ENCODE measurements around the gene SPACA5B. TPM values are rescaled to one million over a fixed set of nuclear protein-coding genes. Genes with fewer than 3 reads are reported as not detected.
"Not testable (repeated sequence)": the region's sequence is repeated elsewhere in the genome, so short reads cannot be mapped to it uniquely, and the experiment has no call there.

Gene SPACA5B
- total RNA-seq (ENCODE audit: low replicate concordance), result not detected in 2 replicates

DNA sequence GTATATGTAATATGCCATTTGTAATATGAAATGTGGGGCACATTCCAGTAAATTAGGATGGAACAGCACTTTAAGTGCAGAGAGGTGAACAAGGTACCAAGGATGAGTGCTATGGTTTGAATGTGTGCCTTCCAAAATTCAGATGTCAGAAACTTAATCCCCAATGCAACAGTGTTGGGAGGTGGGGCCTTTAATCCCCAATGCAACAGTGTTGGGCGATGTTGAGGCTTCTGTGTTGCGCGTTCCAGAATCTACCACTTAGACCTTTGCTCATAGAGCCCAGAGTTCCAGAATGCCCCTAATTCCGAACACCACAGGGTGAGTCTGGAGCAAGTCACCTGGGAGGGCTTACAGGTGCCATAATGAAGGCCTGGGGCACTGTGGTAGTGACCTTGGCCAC, at the start of gene SPACA5B:
Gene SPACA5B (plus strand): TSS at position 301 of the 400 bp plus-strand sequence. CDS start 62 bp downstream, at position 363.
- not testable (repeated sequence) for DNase-seq (ENCODE audit: low read depth); H3K4me3 ChIP-seq (ENCODE audit: low read depth, low read length)

DNA sequence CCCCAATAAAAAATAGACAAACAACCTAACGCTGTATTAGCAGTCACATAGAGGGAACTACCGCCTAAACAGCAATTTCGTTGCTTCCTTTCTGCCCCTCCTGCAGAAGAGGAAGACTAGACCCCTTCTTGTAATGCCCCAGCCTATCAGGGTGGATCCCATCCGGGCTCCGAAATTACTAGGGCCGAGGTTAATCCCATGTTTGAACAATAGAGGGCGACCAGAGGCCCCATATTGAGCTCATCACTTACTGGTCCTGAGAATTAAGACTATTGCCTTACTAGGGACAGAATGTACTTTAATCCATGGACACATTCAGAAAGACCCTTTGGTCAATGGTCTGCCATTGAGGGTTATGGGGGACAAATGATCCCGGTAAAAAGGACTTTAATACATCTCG, 47.2 kb upstream of the SPACA5B start:
- peak; percentile 56 for DNase-seq (ENCODE audit: low read depth)

DNA sequence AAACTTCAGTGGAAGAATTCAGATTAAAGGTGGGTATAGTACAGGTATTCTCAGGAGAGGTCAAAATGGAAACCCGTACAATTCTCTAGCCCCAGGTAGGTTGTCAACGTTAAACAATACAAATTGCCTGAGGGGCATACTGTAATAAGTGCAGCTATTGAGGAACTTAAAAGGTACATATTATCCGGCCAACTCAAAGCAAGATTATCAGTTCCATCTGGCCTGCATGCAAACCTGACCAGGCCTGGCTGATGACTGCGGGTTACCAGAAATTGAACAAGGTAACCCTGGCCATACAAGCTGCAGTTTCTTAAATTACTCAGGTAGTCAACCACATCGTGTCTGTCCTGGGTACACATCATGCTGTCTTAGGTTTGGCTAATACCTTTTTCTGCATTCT, 46.7 kb upstream of the SPACA5B start:
- H3K4me3 ChIP-seq (ENCODE audit: low read depth, low read length), result no peak overlapping the region
- TF ChIP-seq, protein P1, sequence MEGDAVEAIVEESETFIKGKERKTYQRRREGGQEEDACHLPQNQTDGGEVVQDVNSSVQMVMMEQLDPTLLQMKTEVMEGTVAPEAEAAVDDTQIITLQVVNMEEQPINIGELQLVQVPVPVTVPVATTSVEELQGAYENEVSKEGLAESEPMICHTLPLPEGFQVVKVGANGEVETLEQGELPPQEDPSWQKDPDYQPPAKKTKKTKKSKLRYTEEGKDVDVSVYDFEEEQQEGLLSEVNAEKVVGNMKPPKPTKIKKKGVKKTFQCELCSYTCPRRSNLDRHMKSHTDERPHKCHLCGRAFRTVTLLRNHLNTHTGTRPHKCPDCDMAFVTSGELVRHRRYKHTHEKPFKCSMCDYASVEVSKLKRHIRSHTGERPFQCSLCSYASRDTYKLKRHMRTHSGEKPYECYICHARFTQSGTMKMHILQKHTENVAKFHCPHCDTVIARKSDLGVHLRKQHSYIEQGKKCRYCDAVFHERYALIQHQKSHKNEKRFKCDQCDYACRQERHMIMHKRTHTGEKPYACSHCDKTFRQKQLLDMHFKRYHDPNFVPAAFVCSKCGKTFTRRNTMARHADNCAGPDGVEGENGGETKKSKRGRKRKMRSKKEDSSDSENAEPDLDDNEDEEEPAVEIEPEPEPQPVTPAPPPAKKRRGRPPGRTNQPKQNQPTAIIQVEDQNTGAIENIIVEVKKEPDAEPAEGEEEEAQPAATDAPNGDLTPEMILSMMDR (IDR thresholded peaks at IDR 0.05; ENCODE audit: insufficient read depth, low read length), result no peak
- DNase-seq (ENCODE audit: low read depth), result no peak

More for the DNA sequence above, 47.2 kb upstream of the SPACA5B start:
- TF ChIP-seq, protein P1 (IDR thresholded peaks at IDR 0.05; ENCODE audit: insufficient read depth, low read length), result peak; percentile 63
- no peak overlapping the region for H3K4me3 ChIP-seq (ENCODE audit: low read depth, low read length)

DNA sequence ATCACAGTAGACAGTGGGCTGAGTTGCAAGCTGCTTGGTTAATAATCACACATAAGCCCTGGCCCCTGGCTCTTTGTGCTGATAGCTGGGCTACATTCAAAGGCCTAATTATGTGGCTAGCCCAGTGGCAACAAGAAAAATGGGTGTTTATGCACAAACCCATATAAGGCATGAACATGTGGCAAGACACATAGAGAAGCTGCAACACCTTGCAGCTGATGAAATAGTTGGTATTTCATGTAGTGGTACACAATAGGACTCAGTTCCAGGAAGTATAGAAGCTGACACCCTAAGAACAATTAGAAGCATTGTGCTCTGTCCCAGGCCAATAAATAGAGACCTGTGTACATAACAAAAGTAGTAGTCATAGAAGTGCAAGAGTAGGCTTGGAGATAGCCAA, 44.3 kb upstream of the SPACA5B start:
- DNase-seq (ENCODE audit: low read depth), result no peak
- no peak overlapping the region for H3K4me3 ChIP-seq (ENCODE audit: low read depth, low read length)
- TF ChIP-seq, protein P1 (IDR thresholded peaks at IDR 0.05; ENCODE audit: insufficient read depth, low read length), result no peak

DNA sequence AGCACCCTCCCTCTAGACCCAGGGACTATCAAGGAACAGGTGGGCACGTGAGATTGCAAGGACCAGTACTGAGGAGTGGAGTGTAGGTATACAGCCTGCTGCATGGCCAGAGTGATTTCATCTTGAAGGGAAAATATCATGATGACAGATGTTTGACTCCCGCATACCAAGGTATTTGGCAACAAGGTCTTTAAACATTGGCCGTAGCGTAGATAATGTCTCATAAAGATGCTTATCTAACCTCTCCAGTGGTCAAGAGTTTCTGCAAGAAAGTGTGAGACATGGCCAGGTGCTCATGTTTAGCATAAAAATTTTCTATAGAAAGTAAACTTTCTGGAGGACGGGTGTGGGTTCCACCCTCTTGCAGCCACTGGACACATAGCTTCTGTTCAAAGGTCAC, 40.3 kb upstream of the SPACA5B start:
- H3K4me3 ChIP-seq (ENCODE audit: low read depth, low read length), result no peak overlapping the region
- TF ChIP-seq, protein P1 (IDR thresholded peaks at IDR 0.05; ENCODE audit: insufficient read depth, low read length), result no peak
- no peak for DNase-seq (ENCODE audit: low read depth)

DNA sequence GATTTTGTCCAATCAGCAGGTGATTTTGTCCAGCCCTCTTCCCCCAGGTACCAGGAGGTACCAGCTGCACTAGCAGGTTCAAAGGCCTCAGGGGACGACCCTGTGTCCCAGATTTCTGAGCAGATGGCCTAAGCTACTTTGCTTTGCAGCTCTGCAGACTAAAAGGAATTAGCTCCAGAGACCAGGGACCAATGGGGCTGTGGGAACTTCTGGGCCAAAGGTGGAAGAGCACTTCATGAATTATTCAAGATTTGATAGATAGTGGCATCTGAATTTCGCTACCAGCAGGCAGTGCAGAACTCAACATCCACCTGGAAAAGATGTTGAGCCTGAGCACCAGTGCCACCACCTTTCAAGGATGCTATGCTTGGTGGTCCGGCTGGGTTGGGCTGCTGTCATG, 37.9 kb upstream of the SPACA5B start:
- DNase-seq (ENCODE audit: low read depth), result not testable (repeated sequence)

DNA sequence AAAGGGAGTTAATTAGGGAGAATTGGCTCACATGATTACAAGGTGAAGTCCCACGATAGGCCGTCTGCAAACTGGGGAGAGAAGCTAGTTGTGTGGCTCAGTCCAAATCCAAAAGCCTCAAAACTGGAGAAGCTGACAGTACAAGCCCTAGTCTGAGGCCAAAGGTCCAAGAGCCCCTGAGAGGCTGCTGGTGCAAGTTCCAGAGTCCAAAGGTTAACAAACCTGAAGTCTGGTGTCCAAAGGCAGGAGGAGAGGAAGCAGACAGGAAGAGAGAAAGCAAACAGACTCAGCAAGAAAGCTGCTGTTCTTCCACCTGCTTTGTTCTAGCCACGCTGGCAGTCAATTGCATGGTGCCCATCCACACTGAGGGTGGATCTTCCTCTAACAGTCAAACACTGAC, 29.0 kb upstream of the SPACA5B start:
- no peak for DNase-seq (ENCODE audit: low read depth)

More for the DNA sequence above, 37.9 kb upstream of the SPACA5B start:
- not testable (repeated sequence) for H3K4me3 ChIP-seq (ENCODE audit: low read depth, low read length)

DNA sequence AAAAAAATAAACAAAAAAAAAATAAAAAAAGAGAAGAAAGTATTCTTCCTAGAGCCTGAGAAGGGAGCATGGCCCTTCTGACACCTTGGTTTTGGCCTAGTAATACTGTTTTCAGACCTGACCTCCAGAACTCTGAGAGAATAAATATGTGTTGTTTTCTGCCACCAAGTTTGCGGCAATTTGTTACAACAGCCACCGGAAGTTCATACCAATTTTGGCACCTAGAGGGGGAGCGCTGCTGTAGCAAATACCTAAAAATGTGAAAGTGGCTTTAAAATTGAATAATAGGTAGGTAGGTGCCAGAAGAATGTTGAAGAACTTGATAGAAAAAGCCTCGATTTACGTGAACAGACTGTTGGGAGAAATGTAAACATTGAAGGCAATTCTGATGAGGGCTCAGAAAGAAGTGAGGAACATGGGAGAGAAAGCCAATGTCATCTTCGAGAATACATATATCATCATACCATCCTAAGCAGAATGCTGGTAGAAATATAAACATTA, 27.5 kb upstream of the SPACA5B start:
- H3K4me3 ChIP-seq (ENCODE audit: low read depth, low read length), result no peak overlapping the region
- TF ChIP-seq, protein P1 (IDR thresholded peaks at IDR 0.05; ENCODE audit: insufficient read depth, low read length), result no peak
- no peak for DNase-seq (ENCODE audit: low read depth)

More for the DNA sequence above, 29.0 kb upstream of the SPACA5B start:
- H3K4me3 ChIP-seq (ENCODE audit: low read depth, low read length), result no peak overlapping the region
- TF ChIP-seq, protein P1 (IDR thresholded peaks at IDR 0.05; ENCODE audit: insufficient read depth, low read length), result no peak

Data from fibroblast of the aortic adventitia (primary cell).